CD4-positive, alpha-beta T cell treated with Interleukin-12 subunit alpha and Interleukin-12 subunit beta, for 1 hour (primary cell): ENCODE results near the gene APPL1.

Experiments used
- DNase-seq: peaks from one replicate; pipeline ENCODE4 v3.0.0-alpha.2; 2020

APPL1 gene

GRCh38 chr3:57227204-57227929, at the start of gene APPL1:
Gene APPL1 (plus strand): TSS chr3:57227729. CDS start chr3:57227884, 155 bp downstream.
- peak; percentile 89 for DNase-seq

GRCh38 chr3:57179580-57180410, 47.7 kb upstream of the APPL1 start:
- no peak for DNase-seq

- no peak for DNase-seq
These were observed 43.0 kb upstream of the APPL1 start for GRCh38 chr3:57184526-57184925.

GRCh38 chr3:57192028-57192427, 35.5 kb upstream of the APPL1 start:
- no peak for DNase-seq

- DNase-seq, result no peak
These were observed 32.9 kb upstream of the APPL1 start for GRCh38 chr3:57194641-57195040.

- no peak for DNase-seq
These were observed 27.6 kb upstream of the APPL1 start, which contains the start of gene HESX1 for GRCh38 chr3:57199895-57200297. Gene HESX1 (minus strand): TSS chr3:57199978. CDS start chr3:57199918, 60 bp downstream.

GRCh38 chr3:57206423-57206822, 21.1 kb upstream of the APPL1 start:
- no peak for DNase-seq

DNA sequence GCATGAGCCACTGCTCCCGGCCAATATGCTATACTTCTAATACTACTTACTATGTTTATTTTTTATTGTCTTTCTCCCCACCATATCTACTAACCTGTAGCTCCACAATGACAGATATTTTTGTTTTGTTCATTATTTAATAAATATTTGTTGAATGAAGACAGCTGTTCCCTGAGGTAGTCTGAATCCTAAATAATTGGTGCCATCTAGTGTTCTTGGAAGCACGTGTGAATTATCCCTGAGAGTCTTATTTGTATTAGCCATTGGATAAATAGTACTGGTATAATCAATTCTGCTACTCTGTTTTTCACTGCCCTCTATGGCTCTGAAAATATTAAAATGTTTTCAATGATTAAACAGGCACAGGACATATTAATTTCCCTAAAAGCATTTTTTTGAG, 5.6 kb upstream of the APPL1 start:
- DNase-seq, result no peak

DNA sequence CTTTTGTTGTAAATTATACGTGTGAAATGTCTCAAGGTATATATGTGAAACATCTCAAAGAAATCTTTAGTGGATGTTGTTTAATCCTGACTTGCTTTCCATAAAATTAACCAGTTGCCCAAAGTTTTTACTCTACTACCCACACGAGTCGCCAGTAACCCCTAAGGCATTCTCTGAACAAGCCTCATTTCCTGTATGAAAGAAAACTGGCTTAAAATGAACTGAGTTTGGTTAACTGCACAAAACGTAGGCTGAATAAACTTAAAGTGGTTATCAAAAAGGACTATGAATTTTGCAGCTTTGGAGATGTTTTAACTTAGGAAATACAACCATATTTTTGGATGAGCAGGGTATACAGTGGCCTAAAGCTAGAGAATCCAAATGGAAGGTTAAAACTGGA, 2.7 kb upstream of the APPL1 start:
- no peak for DNase-seq

DNA sequence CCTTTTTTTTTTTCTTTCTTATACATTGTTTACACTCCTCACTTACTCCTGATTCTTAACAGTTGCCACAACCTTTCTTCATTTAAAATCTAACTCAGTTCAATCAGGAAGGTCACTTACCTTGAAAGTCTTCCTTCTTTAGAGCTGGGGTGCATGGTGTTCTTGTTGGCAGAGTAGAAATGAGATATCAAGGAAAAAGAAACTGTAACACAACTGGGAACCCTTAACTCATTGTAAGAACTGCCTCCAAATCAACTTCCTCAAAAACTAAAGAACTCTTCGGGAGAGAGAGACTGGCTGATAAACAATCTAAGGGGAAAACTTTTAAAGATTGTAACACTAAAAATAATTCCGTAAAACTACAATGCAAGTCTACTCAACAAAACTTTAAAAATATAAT, 1.4 kb upstream of the APPL1 start:
- no peak for DNase-seq

DNA sequence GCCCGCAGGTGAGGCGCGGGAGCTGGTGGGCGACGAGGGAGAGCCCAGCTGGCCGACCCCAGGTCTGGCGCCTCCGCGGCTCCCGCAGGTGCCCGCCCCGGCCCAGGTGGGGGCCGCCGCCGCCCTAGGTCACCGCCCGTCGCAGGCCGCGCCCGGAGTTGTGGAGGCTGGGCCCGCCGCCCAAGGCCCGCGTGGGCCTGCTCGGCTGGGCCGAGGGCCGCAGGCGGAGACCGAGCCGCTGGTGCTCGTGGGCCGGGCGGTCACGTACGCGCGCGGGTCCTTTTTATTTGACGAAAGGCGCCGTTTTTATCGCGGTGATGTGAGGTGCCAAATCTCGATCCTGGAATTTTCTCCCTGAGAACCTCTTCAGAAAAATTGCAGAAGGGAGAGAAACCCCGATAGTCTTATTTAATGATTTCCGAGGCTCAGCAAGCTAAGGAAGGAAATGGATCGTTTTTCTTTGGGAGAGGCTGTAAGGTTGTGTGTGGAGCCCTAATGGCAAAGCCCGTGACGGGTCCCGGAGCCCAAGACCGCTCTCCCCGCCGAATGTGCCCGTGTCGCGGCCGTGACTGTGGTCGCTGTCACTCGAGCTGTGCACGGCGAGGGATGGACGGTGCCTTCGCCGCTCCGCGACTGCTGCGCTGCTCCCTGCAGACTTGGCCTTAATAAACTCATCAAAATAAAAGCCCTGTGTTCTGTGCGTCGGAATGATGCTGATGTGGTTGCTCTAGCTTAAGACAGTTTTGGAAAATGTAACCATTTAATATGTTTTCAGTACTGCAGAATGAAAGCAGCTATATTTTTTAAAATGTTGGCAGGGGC, 612 bp downstream of the APPL1 start:
- peak; percentile 52 for DNase-seq

- no peak for DNase-seq
These were observed 2.5 kb downstream of the APPL1 start for GRCh38 chr3:57230006-57230405.

DNA sequence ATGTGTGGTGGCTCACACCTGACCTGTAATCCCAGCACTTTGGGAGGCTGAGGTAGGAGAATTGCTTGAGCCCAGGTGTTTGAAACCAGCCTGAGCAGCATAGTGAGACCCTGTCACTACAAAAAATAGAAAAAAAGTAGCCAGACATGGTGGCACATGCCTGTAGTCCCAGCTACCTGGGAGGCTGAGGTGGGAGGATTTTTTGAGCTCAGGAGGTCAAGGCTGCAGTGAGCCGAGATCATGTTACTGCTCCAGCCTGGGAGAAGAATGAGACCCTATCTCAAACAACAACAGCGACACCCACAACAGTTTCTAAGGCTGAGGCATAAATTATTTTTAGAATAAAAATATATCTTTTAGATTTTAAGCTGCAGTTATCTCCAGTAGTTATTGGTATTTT, 6.3 kb downstream of the APPL1 start:
- DNase-seq, result no peak

GRCh38 chr3:57234613-57235575, 7.4 kb downstream of the APPL1 start:
- no peak for DNase-seq

DNA sequence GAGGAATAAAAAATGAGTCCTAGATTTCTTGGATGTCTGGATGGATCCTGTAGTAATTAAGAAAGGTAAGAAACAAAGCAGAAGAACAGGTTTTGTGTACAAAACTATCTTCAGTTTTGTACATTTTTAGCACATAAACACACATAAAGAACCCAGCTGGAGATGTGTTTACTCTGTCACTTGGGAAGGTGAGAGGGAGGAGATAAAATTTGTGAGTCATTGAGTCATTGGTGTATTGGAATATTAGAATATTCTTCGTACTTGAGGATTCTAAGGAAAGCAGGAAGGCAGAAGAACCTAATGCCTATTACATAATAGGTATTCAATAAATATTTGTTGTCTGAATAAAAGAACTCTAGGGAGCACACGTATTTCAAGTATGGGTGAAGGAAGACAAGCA, 17.4 kb downstream of the APPL1 start:
- DNase-seq, result no peak

- no peak for DNase-seq
These were observed 24.9 kb downstream of the APPL1 start for GRCh38 chr3:57252404-57252803.

- no peak for DNase-seq
These were observed 29.3 kb downstream of the APPL1 start for GRCh38 chr3:57256844-57257243.

DNA sequence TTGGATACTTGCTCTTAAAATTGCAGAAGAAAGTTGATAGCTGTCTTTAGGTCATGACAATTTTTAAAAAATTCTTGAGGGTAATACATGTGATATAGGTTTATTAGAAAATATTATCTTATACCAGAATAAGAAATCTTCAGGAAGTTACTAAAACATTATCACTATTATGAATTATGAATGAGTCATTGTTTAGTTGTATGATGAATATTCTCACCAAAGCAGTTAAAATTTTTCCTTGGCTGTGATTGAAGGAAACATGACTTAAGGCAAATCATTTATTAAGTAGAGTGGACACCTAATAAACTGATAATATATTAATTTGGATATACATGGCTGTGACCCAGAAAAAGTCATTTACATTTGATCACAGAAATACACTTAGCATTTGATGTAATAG, 30.1 kb downstream of the APPL1 start:
- DNase-seq, result no peak

GRCh38 chr3:57261119-57261518, 33.6 kb downstream of the APPL1 start:
- no peak for DNase-seq

GRCh38 chr3:57261929-57262328, 34.4 kb downstream of the APPL1 start:
- DNase-seq, result no peak

DNA sequence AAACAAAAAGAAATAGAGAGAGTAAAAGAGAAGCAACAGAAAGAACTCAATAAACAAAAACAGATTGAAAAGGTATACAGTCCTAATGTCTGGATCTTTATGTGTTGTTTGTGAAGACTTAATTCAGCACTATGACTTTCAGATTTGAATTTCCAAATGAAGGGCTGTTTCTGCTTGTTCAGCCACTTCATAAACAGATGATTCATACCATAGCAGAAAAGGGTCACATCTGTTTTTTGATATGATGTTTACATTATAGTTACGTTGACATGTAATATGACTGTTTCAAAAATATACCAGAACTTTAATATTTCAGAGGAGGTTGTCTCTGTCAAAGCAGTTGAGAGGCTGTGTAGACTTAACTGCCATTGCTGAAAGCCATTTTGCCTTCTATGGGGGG, 40.9 kb downstream of the APPL1 start:
- DNase-seq, result no peak

- no peak for DNase-seq
These were observed 47.3 kb downstream of the APPL1 start for GRCh38 chr3:57274845-57275244.
